DND-41 (cell line): ENCODE results near the gene PRH2.

ENCODE experiments used
- ATAC-seq: fragments of 200-7000 bp; cut with Tn5 transposase; 3 replicates; pipeline ENCODE4 v1.9.1; 2021; ENCODE audit warnings: low read depth; ENCODE audit not compliant: insufficient read depth
- DNase-seq: peaks from one replicate; pipeline ENCODE4 v3.0.0-alpha.2; 2020
- H2AFZ ChIP-seq: 2 replicates; pipeline ENCODE4 v1.6.0; 2012; ENCODE audit warnings: low read depth, low read length
- H3K27ac ChIP-seq: 2 replicates; pipeline ENCODE4 v1.5.1; 2012; ENCODE audit warnings: low read length, inconsistent platforms
- H3K27me3 ChIP-seq: fragments of 200-600 bp; sonication (generic); 2 replicates; pipeline ENCODE4 v1.6.0; 2012; ENCODE audit warnings: low read length, mild to moderate bottlenecking, inconsistent platforms; ENCODE audit not compliant: insufficient read depth, poor library complexity
- H3K36me3 ChIP-seq: 2 replicates; pipeline ENCODE4 v1.5.1; 2012; ENCODE audit warnings: low read length, inconsistent platforms; ENCODE audit not compliant: insufficient read depth
- H3K4me1 ChIP-seq: 2 replicates; pipeline ENCODE4 v1.5.1; 2012; ENCODE audit warnings: mild to moderate bottlenecking, low read length; ENCODE audit not compliant: insufficient read depth
- H3K4me2 ChIP-seq: 2 replicates; pipeline ENCODE4 v1.6.0; 2012; ENCODE audit warnings: mild to moderate bottlenecking, moderate library complexity, low read length, inconsistent platforms; ENCODE audit not compliant: insufficient read depth
- H3K4me3 ChIP-seq, 2 experiments: fragments of 200-600 bp in 1 of 2; shearing (Covaris generic) in 1 of 2; 2 replicates each; pipeline ENCODE4 v1.5.1; 2012 to 2016; ENCODE audit warnings: inconsistent platforms in 2 of 2, low read length in 2 of 2, mild to moderate bottlenecking in 2 of 2, low read depth in 1 of 2, moderate library complexity in 1 of 2
- H3K79me2 ChIP-seq: 2 replicates; pipeline ENCODE4 v1.6.0; 2012; ENCODE audit warnings: low read length, inconsistent platforms; ENCODE audit not compliant: insufficient read depth
- H3K9ac ChIP-seq: 2 replicates; pipeline ENCODE4 v1.6.0; 2012; ENCODE audit warnings: low read depth, mild to moderate bottlenecking, inconsistent platforms, low read length, moderate library complexity
- H3K9me3 ChIP-seq: 2 replicates; pipeline ENCODE4 v1.5.1; 2012; ENCODE audit warnings: low read length, moderate library complexity, mild to moderate bottlenecking, inconsistent platforms; ENCODE audit not compliant: insufficient read depth, severe bottlenecking
- H4K20me1 ChIP-seq: 2 replicates; pipeline ENCODE4 v1.6.0; 2012; ENCODE audit warnings: low read length; ENCODE audit not compliant: insufficient read depth
- EZH2 ChIP-seq: IDR thresholded peaks from 3 replicates; pipeline ENCODE4 v1.6.1; 2012; ENCODE audit warnings: borderline replicate concordance, low read depth, mild to moderate bottlenecking, moderate library complexity, low read length, inconsistent platforms; ENCODE audit not compliant: severe bottlenecking
- TF ChIP-seq, protein P1 (sequence below): IDR thresholded peaks from 2 replicates; pipeline ENCODE4 v1.5.1; 2012; ENCODE audit warnings: borderline replicate concordance, low read length, moderate library complexity, mild to moderate bottlenecking; ENCODE audit not compliant: poor library complexity, severe bottlenecking; ENCODE audit errors: extremely low read depth

The PRH2 gene

DNA sequence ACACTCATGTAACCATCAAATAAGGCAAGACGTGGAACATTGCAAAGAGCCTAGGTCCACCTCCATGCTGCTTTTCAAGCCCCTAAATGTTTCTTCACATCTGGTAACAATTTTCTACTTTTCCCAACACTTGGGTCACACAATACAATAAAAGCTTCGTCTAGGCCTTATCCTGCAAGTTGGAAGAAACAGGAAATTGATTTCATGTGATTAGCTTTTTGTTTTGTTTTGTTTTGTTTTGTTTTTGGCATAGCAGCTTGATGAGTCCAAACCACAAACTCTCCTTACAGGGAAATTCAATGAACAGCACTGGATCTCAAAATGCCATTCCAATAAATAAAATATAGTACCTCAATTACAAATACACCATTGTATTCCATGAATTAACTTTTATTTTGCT, 38.4 kb downstream of the PRH2 start:
- Histone ChIP-seq H3K9ac (no peak overlapping the region), H3K4me2 (no peak overlapping the region), H3K27me3 (no peaks in the 10 kb centered on the region), H2AFZ (no peak overlapping the region), H4K20me1 (peaks cover 7% of the 10 kb centered on the region; the same call in 1 of the 2 replicates), H3K36me3 (no peaks in the 10 kb centered on the region), H3K4me1 (no peaks in the 10 kb centered on the region), H3K79me2 (no peaks in the 10 kb centered on the region), H3K4me3 (no peak overlapping the region), H3K9me3 (no peaks in the 10 kb centered on the region), H3K27ac (no peak overlapping the region)
- DNase-seq = no peak
- ATAC-seq = no peak
- no peak for TF ChIP-seq EZH2
- TF ChIP-seq, protein P1, sequence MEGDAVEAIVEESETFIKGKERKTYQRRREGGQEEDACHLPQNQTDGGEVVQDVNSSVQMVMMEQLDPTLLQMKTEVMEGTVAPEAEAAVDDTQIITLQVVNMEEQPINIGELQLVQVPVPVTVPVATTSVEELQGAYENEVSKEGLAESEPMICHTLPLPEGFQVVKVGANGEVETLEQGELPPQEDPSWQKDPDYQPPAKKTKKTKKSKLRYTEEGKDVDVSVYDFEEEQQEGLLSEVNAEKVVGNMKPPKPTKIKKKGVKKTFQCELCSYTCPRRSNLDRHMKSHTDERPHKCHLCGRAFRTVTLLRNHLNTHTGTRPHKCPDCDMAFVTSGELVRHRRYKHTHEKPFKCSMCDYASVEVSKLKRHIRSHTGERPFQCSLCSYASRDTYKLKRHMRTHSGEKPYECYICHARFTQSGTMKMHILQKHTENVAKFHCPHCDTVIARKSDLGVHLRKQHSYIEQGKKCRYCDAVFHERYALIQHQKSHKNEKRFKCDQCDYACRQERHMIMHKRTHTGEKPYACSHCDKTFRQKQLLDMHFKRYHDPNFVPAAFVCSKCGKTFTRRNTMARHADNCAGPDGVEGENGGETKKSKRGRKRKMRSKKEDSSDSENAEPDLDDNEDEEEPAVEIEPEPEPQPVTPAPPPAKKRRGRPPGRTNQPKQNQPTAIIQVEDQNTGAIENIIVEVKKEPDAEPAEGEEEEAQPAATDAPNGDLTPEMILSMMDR = no peak

DNA sequence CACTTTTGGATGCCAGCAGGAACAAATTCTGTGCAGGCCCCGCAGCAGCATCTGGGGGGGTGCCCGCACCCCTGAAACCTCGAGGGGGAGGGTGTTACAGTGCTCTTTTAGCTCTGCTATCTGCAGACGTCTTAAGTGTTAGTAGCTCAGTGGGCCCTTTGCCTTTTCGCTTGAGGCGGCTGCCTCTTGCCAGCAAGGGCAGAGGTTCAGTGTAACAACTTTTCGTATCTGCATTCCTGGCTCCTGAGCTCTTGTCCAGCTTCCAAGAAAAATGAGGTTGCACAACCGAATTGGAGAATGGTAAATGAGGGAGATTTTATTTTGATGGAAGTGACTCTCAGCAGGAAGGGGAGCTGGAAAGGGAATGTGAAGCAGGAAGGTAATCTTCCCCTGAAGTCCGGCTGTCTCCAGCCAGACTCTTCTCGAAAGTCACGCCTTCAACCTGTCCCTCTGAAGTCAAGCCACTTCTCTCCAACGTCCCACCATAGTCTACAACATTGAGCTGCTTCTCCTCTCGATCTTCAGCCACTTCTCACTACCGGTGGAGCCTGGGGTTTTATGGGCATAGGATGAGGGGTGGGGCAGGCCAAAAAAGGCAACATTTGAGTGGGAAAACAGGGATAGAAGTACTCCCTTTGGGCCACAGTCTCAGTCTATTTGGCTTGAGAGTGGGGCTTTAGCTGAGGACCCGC, 39.9 kb downstream of the PRH2 start:
- no peaks in the 10 kb centered on the region for H3K79me2 ChIP-seq
- H3K27me3 ChIP-seq = no peaks in the 10 kb centered on the region
- ATAC-seq (no peak), DNase-seq (no peak)
- no peak overlapping the region for H3K27ac ChIP-seq
- H3K4me3 ChIP-seq = no peak overlapping the region
- H2AFZ ChIP-seq = no peak overlapping the region
- H3K36me3 ChIP-seq = no peaks in the 10 kb centered on the region
- H3K9ac ChIP-seq = no peak overlapping the region
- H3K4me2 ChIP-seq = no peak overlapping the region
- H4K20me1 ChIP-seq = peaks cover 7% of the 10 kb centered on the region; the same call in 1 of the 2 replicates
- H3K4me1 ChIP-seq = no peaks in the 10 kb centered on the region
- H3K9me3 ChIP-seq = no peaks in the 10 kb centered on the region
- TF ChIP-seq, protein P1 = no peak
- TF ChIP-seq EZH2 = no peak

DNA sequence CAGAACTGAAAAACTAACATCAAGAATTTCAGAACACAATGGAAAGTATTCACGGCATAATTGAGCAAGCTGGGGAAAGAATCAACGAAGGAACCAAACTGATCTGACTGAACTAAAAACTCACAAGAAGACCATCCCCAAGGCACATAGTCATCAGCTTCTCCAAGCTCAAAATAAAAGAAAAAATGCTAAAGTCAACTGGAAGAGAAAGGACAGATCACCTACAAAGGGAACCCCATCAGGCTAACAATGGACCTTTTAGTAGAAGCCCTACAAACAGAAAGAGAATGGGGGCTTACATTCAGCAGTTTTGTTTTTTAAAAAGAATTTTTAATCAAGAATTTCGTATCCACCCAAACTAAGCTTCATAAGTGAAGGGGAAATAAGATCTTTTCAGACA, 45.9 kb downstream of the PRH2 start:
- Histone ChIP-seq H3K27me3 (no peaks in the 10 kb centered on the region), H3K27ac (no peak overlapping the region), H4K20me1 (peaks cover 53% of the 10 kb centered on the region; the same call in 1 of the 2 replicates), H3K9me3 (no peaks in the 10 kb centered on the region), H3K9ac (no peak overlapping the region), H3K4me3 (no peak overlapping the region), H3K4me1 (no peaks in the 10 kb centered on the region), H3K79me2 (0 out of 2 replicates have a peak, but pooled peaks cover 15% of the 10 kb centered on the region), H2AFZ (no peak overlapping the region), H3K36me3 (no peaks in the 10 kb centered on the region), H3K4me2 (no peak overlapping the region)
- TF ChIP-seq, protein P1 = no peak
- TF ChIP-seq EZH2 = no peak
- no peak for ATAC-seq
- no peak for DNase-seq
